ENCODE measurements around the gene MOCS1.

Gene MOCS1

DNA sequence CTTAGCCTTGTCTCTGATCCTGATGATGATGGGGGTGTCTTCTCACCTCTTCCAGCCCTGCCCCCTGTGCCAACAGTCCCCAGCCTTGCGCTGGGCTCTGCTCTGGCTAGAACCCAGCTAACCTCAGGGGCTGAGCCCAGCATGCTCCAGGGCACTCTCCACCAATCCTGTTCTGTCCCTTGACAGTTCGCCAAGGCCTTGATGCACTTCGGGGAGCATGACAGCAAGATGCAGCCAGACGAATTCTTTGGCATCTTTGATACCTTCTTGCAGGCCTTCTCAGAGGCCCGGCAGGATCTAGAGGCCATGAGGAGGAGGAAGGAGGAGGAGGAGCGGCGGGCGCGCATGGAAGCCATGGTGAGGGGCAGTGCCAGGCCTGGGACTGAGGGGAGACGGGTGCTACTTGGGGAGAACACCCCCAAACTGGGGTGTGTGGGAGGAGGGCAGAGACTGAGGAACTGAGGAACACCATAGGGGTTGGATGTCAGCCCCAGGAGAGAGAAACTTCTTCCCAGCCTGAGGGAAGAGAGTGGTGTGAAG is 33.1 kb downstream of the MOCS1 start:
- DNase-seq: no peak

DNA sequence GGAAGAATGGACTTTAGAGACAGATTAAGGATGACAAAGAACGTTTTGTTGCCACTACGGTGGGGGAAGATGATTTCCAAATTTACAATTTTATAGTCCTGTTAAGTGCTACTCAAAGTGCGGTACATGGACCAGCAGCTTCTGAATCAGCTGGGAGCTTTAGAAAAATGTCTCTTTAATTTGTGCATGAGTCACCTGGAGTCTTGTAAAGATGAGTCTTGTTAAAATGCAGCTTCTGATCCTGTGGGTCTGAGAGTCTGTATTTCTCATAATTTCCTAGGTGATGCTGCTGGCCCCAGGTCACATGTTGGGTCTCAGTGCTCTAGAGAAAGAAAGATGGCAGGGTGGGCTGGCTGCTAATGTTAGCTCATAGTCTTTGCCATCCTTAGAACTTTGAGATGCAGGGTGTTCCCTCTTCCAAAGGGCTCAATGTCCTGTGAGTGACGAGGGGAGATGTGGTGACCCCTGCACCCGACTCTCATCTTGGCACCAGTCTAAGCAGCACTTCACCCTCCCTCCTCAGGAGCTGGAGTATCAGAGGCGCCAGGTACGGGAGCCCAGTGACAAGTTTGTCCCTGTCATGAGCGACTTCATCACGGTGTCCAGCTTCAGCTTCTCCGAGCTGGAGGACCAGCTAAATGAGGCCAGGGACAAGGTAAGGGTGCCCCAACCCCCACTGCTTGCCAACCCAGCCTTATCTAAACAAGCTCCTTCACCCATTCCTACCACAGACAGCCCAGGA is 34.5 kb downstream of the MOCS1 start:
- DNase-seq: no peak

GRCh38 chr6:39898625-39899024 is 35.6 kb downstream of the MOCS1 start:
- DNase-seq: no peak

GRCh38 chr6:39897698-39898097 is 36.6 kb downstream of the MOCS1 start:
- no peak for DNase-seq

DNA sequence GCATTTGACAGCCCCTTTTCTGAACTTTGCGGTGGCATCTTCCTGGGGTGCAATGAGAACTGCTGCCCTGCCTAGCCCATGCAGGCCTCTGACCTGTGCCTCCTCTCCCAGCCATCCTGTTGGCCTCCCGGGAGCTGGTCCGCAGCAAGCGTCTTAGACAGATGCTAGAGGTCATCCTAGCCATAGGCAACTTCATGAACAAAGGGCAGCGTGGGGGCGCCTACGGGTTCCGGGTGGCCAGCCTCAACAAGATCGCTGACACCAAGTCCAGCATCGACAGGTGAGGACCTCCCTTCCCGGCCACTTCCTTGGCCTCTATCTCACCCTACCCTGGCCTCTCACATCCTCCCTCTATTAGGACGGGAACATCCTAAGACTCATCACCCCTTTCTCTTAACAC is 37.6 kb downstream of the MOCS1 start:
- DNase-seq: no peak

DNA sequence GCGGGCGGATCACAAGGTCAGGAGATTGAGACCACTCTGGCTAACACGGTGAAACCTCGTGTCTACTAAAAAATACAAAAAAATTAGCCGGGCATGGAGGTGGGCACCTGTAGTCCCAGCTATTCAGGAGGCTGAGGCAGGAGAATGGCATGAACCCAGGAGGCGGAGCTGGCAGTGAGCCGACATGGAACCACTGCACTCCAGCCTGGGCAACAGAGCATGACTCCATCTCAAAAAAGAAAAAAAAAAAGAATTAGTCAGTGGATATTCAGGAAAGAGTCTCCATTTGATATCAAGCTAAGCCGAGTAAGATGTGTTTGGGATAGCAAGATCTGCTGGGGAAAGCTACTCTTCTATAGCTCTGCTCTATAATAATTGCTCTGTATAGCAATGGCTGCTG is 41.0 kb downstream of the MOCS1 start:
- DNase-seq: no peak

GRCh38 chr6:39892490-39893129 is 41.7 kb downstream of the MOCS1 start:
- DNase-seq: no peak

DNA sequence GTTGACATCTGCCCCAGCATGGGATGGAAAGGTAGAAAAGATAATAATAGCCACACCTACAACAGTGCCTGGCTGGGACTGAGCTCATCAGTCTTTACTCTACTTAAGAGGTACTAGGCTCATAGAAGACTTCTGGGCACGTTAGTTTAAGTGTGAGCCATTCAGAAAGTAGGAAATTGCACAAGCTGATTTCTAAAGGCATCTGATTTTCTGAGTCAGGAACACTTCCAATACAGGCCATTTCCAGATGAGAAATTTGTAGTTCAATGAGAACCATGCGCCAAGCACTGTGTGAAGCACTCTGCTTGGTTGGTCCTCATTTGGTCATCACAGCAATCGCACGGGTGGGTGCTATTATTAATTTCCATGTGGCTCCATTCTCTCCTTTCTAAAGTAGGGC is 42.3 kb downstream of the MOCS1 start:
- no peak for DNase-seq

GRCh38 chr6:39891353-39891752 is 42.9 kb downstream of the MOCS1 start:
- no peak for DNase-seq

- DNase-seq: no peak
Measured at GRCh38 chr6:39889229-39889628, 45.0 kb downstream of the MOCS1 start.

- DNase-seq: no peak
Measured at GRCh38 chr6:39887692-39888450, 46.4 kb downstream of the MOCS1 start.

- DNase-seq: no peak
Measured at GRCh38 chr6:39886871-39887270, 47.4 kb downstream of the MOCS1 start.

DNA sequence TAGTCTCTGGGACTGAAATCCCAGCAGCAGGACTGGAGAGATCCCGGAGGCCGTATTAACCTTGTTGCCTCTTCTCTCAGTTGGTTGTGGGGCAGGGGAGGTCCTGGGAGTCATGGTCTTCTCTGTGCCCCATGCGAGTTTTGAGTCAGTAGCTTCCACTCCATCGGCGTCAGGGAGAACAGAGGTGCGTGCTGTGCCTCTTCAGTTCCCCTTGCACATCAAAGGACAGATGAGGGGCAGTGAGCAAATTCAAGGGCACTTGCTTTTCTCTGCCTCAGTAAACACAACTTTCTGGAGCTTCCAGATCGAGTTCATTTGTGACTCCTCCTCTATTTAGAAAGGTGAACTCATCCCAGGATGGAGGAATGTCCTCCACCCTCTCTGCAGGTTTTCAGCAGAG is 48.6 kb downstream of the MOCS1 start:
- no peak for DNase-seq

GRCh38 chr6:39884696-39885095 is 49.6 kb downstream of the MOCS1 start:
- no peak for DNase-seq

GRCh38 chr6:39882531-39882899 is 51.7 kb downstream of the MOCS1 start:
- DNase-seq: no peak

- DNase-seq: no peak
Measured at GRCh38 chr6:39881851-39882530, 52.3 kb downstream of the MOCS1 start.

DNA sequence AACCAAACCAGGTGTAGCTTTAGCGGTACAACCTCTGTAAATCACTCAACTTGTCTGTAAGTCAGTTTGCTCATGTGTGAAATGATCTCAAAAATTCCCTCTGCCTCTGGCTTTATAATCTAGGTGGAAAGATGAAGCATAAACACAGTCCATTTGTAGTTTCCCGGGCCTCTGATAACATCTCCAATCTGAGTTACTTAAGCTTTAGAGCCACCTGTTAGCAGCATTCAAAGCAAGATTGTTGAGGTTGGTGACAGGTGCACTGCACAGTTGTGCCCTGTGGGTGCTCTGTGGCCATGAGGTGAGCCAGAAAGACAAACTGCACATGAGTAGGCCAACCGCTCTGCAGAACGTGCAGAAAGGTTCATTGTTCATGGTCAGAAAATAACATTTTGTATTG is 53.7 kb downstream of the MOCS1 start:
- no peak for DNase-seq

DNA sequence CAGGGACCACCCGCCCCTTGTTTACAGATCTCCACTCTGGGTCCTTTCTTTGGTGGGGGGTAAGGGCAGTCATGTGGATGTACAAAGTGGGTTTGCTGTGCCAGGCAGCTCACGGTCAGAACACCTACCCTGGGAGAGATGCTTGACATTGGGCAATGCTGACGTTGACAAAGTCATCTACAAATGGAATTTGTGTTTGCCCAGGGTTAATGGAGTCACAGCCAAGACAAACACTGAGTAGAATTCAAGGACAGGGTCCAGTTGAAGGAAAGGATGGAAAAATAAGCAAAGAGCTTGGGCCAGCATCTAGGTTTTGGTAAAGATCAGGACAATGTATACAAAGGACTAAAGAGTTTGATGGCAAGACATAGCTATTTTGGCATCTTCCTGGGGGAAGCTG is 54.7 kb downstream of the MOCS1 start:
- no peak for DNase-seq

DNA sequence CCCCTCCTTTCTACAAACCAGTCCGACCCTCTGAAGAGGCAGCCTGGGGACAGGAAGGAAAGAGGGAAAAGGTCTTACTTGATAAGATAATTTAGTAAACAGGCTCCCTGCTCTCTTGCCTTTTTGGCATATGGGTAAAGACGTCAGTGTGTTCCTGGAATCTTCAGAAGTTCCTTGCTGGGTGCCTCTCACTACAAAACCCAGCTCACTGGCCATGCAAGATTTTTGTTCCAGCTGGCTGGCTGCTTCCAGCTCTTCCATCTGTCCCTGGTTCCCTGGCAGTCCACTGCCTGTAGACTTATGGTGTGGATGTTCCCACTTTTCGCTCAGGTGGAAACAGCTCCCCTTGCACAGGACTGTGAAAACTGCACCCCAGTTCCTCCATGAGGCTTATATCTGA is 57.4 kb downstream of the MOCS1 start:
- DNase-seq: no peak

DNA sequence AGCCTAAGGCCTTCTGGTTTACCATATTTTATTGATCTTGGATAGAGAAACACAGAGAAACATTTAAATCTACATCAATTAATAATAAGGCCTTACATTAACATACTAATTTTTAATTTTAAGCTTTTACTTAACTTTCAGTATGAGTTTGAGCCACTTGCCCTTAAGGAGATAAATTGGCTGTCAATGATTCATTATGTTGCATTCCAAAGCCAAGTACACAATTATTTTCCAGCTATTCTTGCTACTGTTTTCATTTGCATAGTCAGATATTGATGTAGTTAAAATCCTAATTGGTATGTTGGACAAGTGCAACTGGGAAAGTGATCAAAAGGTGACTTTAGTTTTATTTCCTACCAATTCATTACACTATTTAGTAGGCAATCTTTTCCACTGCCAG is 58.2 kb downstream of the MOCS1 start:
- DNase-seq: no peak

DNA sequence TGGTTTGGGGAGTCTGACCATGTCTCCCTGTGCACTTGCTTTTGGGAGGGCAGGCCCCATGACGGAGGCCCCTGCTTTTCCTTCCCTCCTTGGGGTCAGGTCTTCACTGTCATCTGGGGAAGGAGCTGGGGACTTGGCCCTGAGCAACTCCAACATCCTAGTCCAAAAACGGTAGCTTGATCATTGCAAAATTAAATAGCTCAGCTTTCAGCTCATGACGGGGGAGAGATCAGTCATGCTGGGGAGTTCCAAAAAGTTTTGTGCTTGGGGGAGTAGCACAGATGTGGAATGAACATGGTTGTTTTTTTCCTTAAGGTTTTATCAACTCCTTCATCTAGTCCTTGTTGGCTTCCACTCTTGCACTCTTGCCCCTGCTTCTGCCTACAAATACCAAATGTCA is 60.8 kb downstream of the MOCS1 start:
- no peak for DNase-seq

GRCh38 chr6:39870950-39871349 is 63.3 kb downstream of the MOCS1 start:
- DNase-seq: no peak

DNA sequence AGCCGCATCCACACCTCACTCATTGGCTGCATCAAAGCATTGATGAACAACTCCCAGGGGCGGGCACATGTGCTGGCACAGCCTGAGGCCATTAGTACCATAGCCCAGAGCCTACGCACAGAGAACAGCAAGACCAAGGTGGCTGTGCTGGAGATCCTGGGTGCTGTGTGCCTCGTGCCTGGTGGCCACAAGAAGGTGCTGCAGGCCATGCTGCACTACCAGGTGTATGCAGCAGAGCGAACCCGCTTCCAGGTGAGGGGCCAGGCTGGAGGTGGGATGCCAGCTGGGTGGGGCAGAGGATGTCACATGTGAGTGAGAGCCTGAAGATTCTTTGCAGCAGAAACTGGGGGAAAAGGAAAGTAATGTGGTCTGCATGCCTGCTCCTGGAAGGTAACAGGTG is 66.7 kb downstream of the MOCS1 start:
- DNase-seq: no peak

Measured in CD4-positive, alpha-beta T cell treated with Interleukin-4 for 4 hours (primary cell).